ENCODE data around the gene TMEM132C. TPM values are rescaled to one million over a fixed set of nuclear protein-coding genes. Genes with fewer than 3 reads are reported as not detected.

Gene TMEM132C
- polyA plus RNA-seq, 2 of the 4 experiments (the other 2 are of a cell fraction): not detected

DNA sequence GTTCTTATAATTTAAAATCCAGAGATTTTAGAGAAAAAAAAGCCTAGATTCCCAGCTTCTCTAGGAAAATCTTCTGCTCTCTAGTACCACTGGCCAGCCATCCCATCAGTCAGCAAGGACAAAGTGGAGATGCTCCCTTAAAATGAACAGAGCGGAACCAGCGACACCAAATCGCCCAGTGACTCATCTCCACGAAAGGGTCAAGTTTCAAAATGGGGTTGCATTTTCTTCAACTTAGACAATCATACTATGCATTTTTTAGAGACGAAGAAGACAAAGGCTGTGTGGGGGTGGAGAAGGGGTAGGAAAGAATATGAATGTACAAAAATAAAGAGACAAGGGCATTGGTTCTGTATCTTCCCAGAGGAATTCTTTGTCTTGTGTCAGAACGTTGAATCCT, 344.8 kb downstream of the TMEM132C start:
- H3K4me1 ChIP-seq: no peaks in the 10 kb centered on the region
- ChIA-PET CTCF (no interaction called here), POLR2A (no interaction called here)
- DNase-seq (ENCODE audit: low read depth in 1 of 2, low spot score in 1 of 2) (no peak), ATAC-seq (no peak), FAIRE-seq (no peak)
- no peaks in the 10 kb centered on the region for H3K9me3 ChIP-seq
- H3K4me3 ChIP-seq: no peak overlapping the region
- WGBS (ENCODE audit: missing lambda C conversion rate): 13% methylated on average over 6 of the region's 6 CpGs
- TF ChIP-seq, protein P1, sequence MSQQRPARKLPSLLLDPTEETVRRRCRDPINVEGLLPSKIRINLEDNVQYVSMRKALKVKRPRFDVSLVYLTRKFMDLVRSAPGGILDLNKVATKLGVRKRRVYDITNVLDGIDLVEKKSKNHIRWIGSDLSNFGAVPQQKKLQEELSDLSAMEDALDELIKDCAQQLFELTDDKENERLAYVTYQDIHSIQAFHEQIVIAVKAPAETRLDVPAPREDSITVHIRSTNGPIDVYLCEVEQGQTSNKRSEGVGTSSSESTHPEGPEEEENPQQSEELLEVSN (IDR thresholded peaks at IDR 0.05; ENCODE audit: borderline replicate concordance, low read depth): no peak
- TF ChIP-seq NR3C1 (IDR thresholded peaks at IDR 0.05) (no peak), CTCF (IDR thresholded peaks at IDR 0.05) (no peak), NFE2L2 (conservative IDR thresholded peaks at IDR 0.05; ENCODE audit: low read length) (no peak), SMC3 (IDR thresholded peaks at IDR 0.05) (no peak), ZC3H11A (IDR thresholded peaks at IDR 0.05) (no peak), EP300 (IDR thresholded peaks at IDR 0.05) (no peak), CBX8 (IDR thresholded peaks at IDR 0.05) (no peak), MAFK (IDR thresholded peaks at IDR 0.05; ENCODE audit: partially characterized antibody) (no peak), RAD21 (conservative IDR thresholded peaks at IDR 0.05 in 1 of 2, IDR thresholded peaks at IDR 0.05 in 1 of 2) (no peak), POLR2AphosphoS2 (conservative IDR thresholded peaks at IDR 0.05; ENCODE audit: low read length) (no peak), KDM5A (IDR thresholded peaks at IDR 0.05) (no peak), HMGXB4 (CRISPR knock-in tag; IDR thresholded peaks at IDR 0.05; ENCODE audit: borderline replicate concordance) (no peak), CBX2 (IDR thresholded peaks at IDR 0.05; ENCODE audit: borderline replicate concordance, low read depth) (no peak)
- TF ChIP-seq, protein P2, sequence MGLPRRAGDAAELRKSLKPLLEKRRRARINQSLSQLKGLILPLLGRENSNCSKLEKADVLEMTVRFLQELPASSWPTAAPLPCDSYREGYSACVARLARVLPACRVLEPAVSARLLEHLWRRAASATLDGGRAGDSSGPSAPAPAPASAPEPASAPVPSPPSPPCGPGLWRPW (IDR thresholded peaks at IDR 0.05): no peak
- H3K27ac ChIP-seq: no peak overlapping the region
- no peak overlapping the region for H3K4me2 ChIP-seq

- DNase-seq (ENCODE audit: low read depth in 1 of 2, low spot score in 1 of 2) (no peak), ATAC-seq (no peak), FAIRE-seq (no peak)
- no peaks in the 10 kb centered on the region for H3K9me3 ChIP-seq
- H3K27ac ChIP-seq: no peak overlapping the region
- ChIA-PET POLR2A (no interaction called here), CTCF (no interaction called here)
- H3K4me3 ChIP-seq: no peak overlapping the region
- H3K4me2 ChIP-seq: no peak overlapping the region
- H3K4me1 ChIP-seq: no peaks in the 10 kb centered on the region
- 11% methylated on average over 8 of the region's 8 CpGs for WGBS (ENCODE audit: missing lambda C conversion rate)
- TF ChIP-seq HEYL (CRISPR knock-in tag; IDR thresholded peaks at IDR 0.05) (no peak), ELK1 (IDR thresholded peaks at IDR 0.05; ENCODE audit: low read depth, low read length) (no peak), MYC (IDR thresholded peaks at IDR 0.05; ENCODE audit: borderline replicate concordance, low read length) (no peak), ZFP36 (IDR thresholded peaks at IDR 0.05; ENCODE audit: borderline replicate concordance, partially characterized antibody) (no peak), CBX2 (IDR thresholded peaks at IDR 0.05; ENCODE audit: borderline replicate concordance, low read depth) (no peak), CBX8 (IDR thresholded peaks at IDR 0.05) (no peak), HMGXB4 (CRISPR knock-in tag; IDR thresholded peaks at IDR 0.05; ENCODE audit: borderline replicate concordance) (no peak), CTCF (IDR thresholded peaks at IDR 0.05) (no peak), TP53 (CRISPR knock-in tag; IDR thresholded peaks at IDR 0.05) (no peak), JUNB (IDR thresholded peaks at IDR 0.05) (no peak), GATA3 (IDR thresholded peaks at IDR 0.05; ENCODE audit: borderline replicate concordance) (no peak)
- TF ChIP-seq, protein P1 (IDR thresholded peaks at IDR 0.05; ENCODE audit: borderline replicate concordance, low read depth): no peak
Observed at GRCh38 chr12:128612150-128612850, 345.3 kb downstream of the TMEM132C start.
